Left ventricle myocardium inferior (tissue), 1 donor: Measurements from ENCODE around the gene ASB13. TPM values are rescaled to one million over a fixed set of nuclear protein-coding genes. Genes with fewer than 3 reads are reported as not detected.

ENCODE experiments used
- DNase-seq: peaks from one replicate; pipeline ENCODE4 v3.0.0-alpha.2; 2020
- H3K27ac ChIP-seq: fragments of 200-600 bp; replicated peaks from 2 replicates; pipeline ENCODE4 v1.8.0; 2021
- H3K27me3 ChIP-seq: fragments of 200-600 bp; 2 replicates; pipeline ENCODE4 v1.8.0; 2021; ENCODE audit warnings: low read depth
- H3K36me3 ChIP-seq: fragments of 200-600 bp; 2 replicates; pipeline ENCODE4 v1.8.0; 2021
- H3K4me1 ChIP-seq: fragments of 200-600 bp; 2 replicates; pipeline ENCODE4 v1.8.0; 2021
- H3K4me3 ChIP-seq: fragments of 200-600 bp; 2 replicates; pipeline ENCODE4 v1.8.0; 2021; ENCODE audit warnings: mild to moderate bottlenecking, moderate library complexity
- H3K9me3 ChIP-seq: fragments of 200-600 bp; replicated peaks from 2 replicates; pipeline ENCODE4 v1.8.0; 2021
- CTCF ChIP-seq: fragments of 200-600 bp; IDR thresholded peaks from 2 replicates; pipeline ENCODE4 v1.8.0; 2021; ENCODE audit warnings: antibody characterized with exemption, mild to moderate bottlenecking, borderline replicate concordance
- intact Hi-C: fragments of 100-400 bp; cut with micrococcal nuclease; formaldehyde crosslinking; loops from one replicate; pipeline ENCODE4 v1.11.0; 2022
- total RNA-seq: library from RNA; stranded (reverse); fragmentation: NEBNext Ultra II Directional; extraction: Animal tissue kit (Norgen Biotek cat#: 25700); gene quantifications from one replicate; pipeline ENCODE4 v1.2.1, GENCODE V29; 2021
- donor health status: DM: no; HTN: yes; CAD: no; lungs with severe emphysema.

Gene ASB13
- total RNA-seq, 1 donor from 2014 or later: 15.6 TPM

GRCh38 chr10:5665373-5666007 lies 905 bp downstream of the ASB13 start:
- Histone ChIP-seq H3K9me3 (no peaks in the 10 kb centered on the region), H3K27ac (peak overlapping the region; percentile 90), H3K4me3 (peak overlapping the region; percentile 89), H3K36me3 (no peaks in the 10 kb centered on the region), H3K27me3 (no peaks in the 10 kb centered on the region), H3K4me1 (peaks cover 24% of the 10 kb centered on the region)
- intact Hi-C loops: no loop called here
- no peak for TF ChIP-seq CTCF
- DNase-seq: no peak

- H3K9me3 ChIP-seq: no peaks in the 10 kb centered on the region
- TF ChIP-seq CTCF: no peak
- no peaks in the 10 kb centered on the region for H3K27me3 ChIP-seq
- no peak overlapping the region for H3K4me3 ChIP-seq
- no peak overlapping the region for H3K27ac ChIP-seq
- H3K36me3 ChIP-seq: no peaks in the 10 kb centered on the region
- DNase-seq: no peak
- intact Hi-C loops: no loop called here
- H3K4me1 ChIP-seq: peaks cover 24% of the 10 kb centered on the region
These were observed 2.5 kb downstream of the ASB13 start for GRCh38 chr10:5663692-5664427.

GRCh38 chr10:5662708-5663579 lies 3.5 kb downstream of the ASB13 start:
- no peak for TF ChIP-seq CTCF

GRCh38 chr10:5661043-5661442 lies 5.4 kb downstream of the ASB13 start:
- Histone ChIP-seq H3K36me3 (no peaks in the 10 kb centered on the region), H3K4me1 (peaks cover 14% of the 10 kb centered on the region), H3K4me3 (no peak overlapping the region), H3K9me3 (no peaks in the 10 kb centered on the region), H3K27ac (no peak overlapping the region), H3K27me3 (no peaks in the 10 kb centered on the region)
- no peak for DNase-seq
- no peak for TF ChIP-seq CTCF
- intact Hi-C loops: no loop called here

More at GRCh38 chr10:5662708-5663579, 3.5 kb downstream of the ASB13 start:
- no peaks in the 10 kb centered on the region for H3K36me3 ChIP-seq
- intact Hi-C loops: no loop called here
- no peak overlapping the region for H3K27ac ChIP-seq
- H3K4me1 ChIP-seq: peaks cover 24% of the 10 kb centered on the region
- no peaks in the 10 kb centered on the region for H3K9me3 ChIP-seq
- no peak overlapping the region for H3K4me3 ChIP-seq
- no peaks in the 10 kb centered on the region for H3K27me3 ChIP-seq
- DNase-seq: no peak

- H3K4me1 ChIP-seq: peaks cover 2% of the 10 kb centered on the region
- no peak overlapping the region for H3K27ac ChIP-seq
- intact Hi-C loops: no loop called here
- H3K36me3 ChIP-seq: no peaks in the 10 kb centered on the region
- no peak for TF ChIP-seq CTCF
- H3K4me3 ChIP-seq: no peak overlapping the region
- DNase-seq: no peak
- H3K9me3 ChIP-seq: no peaks in the 10 kb centered on the region
- no peaks in the 10 kb centered on the region for H3K27me3 ChIP-seq
These were observed 6.5 kb downstream of the ASB13 start for GRCh38 chr10:5659702-5660528.
